Measurements from ENCODE around the gene AMBRA1.
A peak's percentile ranks its signal among the peaks of the same experiment; 100 is the strongest.

The AMBRA1 gene

GRCh38 chr11:46593550-46594373 lies at the start of gene AMBRA1:
TSS of gene AMBRA1 (minus strand) at chr11:46594023. CDS start at chr11:46548380, 45,643 bp downstream.
- DNase-seq = peak; percentile 83

DNA sequence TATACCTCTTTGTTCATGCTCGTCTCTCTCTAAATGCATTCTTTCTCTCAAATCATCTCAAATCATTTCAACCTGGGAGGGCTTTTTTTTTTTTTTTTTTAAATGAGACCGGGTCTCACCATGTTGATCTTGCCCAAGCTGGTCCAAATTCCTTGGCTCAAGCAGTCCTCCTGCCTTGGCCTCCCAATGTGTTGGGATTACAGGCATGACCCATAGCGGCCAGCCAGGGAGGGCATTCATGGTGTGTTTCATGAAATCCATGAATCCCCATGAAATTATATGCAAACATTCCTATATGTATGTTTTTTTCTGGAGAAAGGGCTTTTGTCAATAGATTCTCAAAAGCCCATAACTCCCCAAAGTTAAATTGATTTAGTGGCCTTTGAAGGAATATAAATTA lies 49.7 kb upstream of the AMBRA1 start:
- DNase-seq = no peak

DNA sequence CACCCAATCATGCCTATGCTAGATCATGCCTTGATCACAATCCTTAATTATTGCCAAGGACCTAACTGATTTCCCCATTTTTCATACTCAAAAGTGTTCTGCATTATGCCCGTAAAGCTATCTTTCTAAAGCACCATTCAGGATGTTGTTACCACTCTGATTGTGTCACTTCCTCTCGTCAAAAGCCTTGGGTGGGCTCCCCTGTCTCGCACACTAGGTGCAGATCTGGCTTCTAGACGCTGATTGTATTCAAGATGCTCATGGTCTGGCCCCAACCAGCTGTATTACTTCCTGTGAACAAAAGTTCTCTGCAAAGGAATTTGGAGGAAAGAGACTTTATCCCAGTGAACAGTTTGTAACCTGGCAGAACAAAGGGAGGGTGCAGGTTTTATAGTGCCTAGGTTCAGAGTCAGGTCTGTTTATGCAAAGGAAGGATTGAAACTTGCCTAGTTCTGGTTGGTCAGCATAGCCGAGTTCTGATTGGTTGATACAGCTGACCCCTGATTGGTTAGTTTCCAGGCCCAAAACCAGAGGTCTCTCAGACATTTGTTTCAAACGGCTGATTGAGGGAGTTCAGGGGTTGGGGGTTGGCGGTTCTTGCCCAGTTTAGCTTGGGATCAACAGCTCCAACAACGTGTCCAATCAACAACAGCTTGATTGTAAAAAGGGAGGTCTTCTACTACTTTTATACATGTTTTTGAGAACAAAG lies 49.0 kb upstream of the AMBRA1 start:
- DNase-seq = no peak

DNA sequence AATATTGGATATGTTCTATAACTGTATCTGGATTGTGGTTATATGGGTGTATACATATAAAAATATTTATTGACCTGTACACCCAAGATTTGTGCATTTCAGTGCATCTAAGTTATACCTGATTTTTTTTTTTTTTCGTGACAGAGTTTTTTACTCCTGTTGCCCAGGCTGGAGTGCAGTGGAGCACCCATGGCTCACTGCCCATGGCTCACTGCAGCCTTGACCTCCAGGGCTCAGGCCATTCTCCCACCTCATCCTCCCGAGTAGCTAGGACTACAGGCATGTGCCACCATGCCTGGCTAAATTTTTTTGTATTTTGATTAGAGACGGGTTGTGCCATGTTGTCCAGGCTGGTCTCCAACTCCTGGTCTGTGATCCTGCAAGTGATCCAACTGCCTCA lies 47.8 kb upstream of the AMBRA1 start:
- DNase-seq = no peak

DNA sequence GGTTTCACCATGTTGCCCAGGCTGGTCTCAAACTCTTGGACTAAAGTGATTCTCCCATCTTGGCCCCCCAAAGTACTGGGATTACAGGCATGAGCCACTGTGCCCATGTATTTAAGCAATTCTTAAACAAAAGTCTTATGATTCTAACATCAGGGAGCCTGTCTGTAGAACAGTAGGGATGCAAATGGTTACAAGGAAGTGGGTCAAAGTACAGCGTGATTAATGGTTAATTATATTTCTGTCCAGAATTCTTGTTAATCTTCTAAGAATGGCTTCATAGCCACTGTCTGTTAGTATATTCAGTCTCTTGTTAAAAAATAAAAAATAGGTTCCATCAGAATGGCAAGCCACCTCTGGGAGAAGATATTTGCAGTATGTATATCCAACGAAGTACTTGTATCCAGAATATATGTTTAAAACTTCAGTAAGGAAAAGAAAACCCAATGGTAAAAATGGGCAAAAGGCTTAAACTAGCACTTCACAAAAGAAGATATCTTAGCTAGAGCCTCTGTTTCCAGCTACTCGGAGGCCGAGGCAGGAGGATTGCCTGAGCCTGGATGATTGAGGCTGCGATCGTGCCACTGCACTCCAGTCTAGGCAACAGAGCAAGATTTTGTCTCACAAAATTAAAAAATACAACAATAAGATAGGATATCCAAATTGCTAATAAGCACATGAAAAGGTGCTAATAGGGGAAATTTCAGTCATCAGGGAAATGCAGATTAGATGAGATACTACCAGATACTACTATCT lies 46.4 kb upstream of the AMBRA1 start:
- DNase-seq = no peak

DNA sequence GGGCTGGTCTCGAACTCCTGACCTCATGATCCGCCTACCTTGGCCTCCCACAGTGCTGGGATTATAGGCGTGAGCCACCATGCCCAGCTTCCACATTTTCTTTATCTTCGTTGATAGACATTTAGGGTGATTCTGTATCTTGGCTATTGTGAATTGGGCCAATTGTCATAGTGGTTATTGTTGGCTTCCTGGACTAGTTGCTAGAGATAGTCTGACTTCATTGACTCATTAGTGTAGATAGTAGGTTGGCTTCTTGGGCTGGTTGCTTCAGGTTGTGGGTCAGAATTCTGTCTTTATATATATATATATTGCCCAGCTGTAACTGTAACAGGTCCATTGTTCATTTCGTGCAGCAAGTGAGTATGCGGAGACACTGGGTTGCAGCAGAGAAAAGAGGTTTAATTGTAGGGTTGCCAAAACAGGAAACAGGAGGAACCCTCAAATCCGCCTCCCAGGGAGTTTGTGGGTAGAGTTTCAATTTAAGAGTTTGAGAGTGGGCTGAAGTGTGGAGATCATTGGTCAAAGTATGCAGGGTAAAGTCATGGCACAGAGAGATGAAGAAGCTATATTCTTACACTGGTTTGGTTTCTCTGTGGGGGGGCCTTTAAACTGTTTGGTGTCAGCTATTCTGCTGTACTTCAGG lies 45.5 kb upstream of the AMBRA1 start:
- no peak for DNase-seq

- DNase-seq = no peak
Observed at GRCh38 chr11:46637546-46637945, 43.7 kb upstream of the AMBRA1 start.

- DNase-seq = no peak
Observed at GRCh38 chr11:46635557-46636139, 41.8 kb upstream of the AMBRA1 start.

- DNase-seq = no peak
Observed at GRCh38 chr11:46633291-46634217, 39.7 kb upstream of the AMBRA1 start.

- no peak for DNase-seq
Observed at GRCh38 chr11:46632502-46632901, 38.7 kb upstream of the AMBRA1 start.

- no peak for DNase-seq
Observed at GRCh38 chr11:46631676-46632075, 37.9 kb upstream of the AMBRA1 start.

- no peak for DNase-seq
Observed at GRCh38 chr11:46630237-46630636, 36.4 kb upstream of the AMBRA1 start.

DNA sequence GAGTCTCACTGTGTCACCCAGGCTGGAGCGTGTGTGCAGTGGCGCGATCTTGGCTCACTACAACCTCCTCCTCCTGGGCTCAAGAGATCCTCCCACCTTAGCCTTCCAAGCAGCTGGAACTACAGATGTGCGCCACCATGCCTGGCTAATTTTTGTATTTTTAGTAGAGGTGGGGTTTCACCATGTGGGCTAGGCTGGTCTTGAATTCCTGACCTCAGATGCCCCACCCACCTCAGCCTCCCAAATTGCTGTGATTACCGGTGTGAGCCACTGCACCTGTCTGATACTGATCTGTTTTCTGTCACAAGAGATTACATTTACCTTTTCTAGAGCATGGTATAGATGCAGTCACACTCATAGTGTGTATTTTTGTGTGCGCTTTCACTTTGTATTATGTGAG lies 35.1 kb upstream of the AMBRA1 start:
- DNase-seq = no peak

DNA sequence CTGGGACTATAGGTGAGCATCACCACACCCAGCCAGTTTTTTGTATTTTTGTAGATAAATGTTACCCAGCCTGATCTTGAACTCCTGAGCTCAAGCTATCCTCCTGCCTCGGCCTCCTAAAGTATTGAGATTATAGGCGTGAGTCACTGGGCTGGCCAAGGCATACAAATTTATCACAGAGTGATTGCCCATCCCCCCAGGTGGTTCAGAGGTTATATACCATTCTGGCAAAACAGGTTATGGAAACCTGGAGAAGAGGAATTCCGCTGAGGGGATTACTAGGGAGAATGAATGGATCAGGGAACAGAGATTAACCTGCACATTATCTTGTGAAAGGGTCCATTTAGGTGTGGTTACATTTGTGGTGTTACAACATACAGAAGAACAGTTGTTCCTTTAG lies 31.6 kb upstream of the AMBRA1 start:
- no peak for DNase-seq

- no peak for DNase-seq
Observed at GRCh38 chr11:46618837-46619236, 25.0 kb upstream of the AMBRA1 start.

GRCh38 chr11:46617972-46618314 lies 24.1 kb upstream of the AMBRA1 start:
- DNase-seq = no peak

- DNase-seq = peak; percentile 64
Observed at GRCh38 chr11:46617134-46617971, 23.5 kb upstream of the AMBRA1 start, which contains the start of the genes ATG13 and HARBI1. TSS of gene ATG13 (plus strand) at chr11:46617553. CDS start at chr11:46644292, 26,739 bp downstream. TSS of gene HARBI1 (minus strand) at chr11:46617227. CDS start at chr11:46616237, 990 bp downstream.

GRCh38 chr11:46616551-46617133 lies 22.8 kb upstream of the AMBRA1 start:
- DNase-seq = no peak

- no peak for DNase-seq
Observed at GRCh38 chr11:46615756-46616155, 21.9 kb upstream of the AMBRA1 start.

DNA sequence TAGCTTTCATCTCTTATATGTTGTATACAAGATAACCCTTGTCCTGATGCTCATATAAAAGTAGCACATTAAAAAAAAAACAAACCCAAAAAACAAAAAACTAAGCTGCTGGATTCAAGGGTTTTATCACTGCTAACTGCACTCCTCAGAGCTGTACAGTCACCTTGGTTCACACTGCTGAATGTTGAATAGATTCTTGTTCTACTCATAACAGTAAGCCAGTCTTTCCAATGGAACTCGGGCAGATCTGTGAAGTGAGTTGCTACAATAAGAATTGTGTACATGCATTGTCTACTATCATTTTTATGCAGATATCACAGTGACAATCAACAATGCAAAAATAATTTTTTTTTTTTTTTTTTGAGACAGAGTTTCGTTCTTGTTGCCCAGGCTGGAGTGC lies 18.5 kb upstream of the AMBRA1 start:
- no peak for DNase-seq

Measured in NCI-H187 treated with DMSO at 0.1 percent for 48 hours (cell line).